ENCODE measurements around the gene SOS2. TPM values are rescaled to one million over a fixed set of nuclear protein-coding genes. Genes with fewer than 3 reads are reported as not detected.

Gene SOS2
- total RNA-seq, 2 experiments from 2014 or later = 16.5 to 25.2 TPM

DNA sequence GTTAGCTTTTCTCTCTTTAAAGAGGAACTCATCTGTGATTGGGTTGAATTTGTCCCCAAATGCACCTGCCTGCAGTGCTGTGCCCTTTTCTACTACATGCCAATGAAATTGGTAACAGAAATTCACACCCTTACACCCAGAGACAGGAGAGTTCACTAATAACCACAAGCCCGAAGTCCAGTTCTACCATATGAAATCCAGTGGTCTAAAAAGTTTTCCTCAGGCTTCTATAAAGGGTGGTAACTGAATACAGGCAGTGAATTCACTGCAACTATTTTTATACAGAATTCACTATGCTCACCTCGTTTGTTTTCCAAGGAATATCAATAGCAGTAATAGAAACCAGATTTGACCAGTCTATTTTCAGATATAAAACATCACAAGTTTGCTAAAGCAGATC is 31.5 kb upstream of the SOS2 start:
- no peak overlapping the region for H2AFZ ChIP-seq (ENCODE audit: low read length)
- H4K20me1 ChIP-seq (ENCODE audit: insufficient read depth, low read length) = no peaks in the 10 kb centered on the region
- no peak for DNase-seq (ENCODE audit: low spot score)
- no peak overlapping the region for H3K27ac ChIP-seq (ENCODE audit: low read depth, low read length, poor library complexity, severe bottlenecking)
- no TSS peak for BruUV-seq (replicated peaks)
- H3K36me3 ChIP-seq (ENCODE audit: insufficient read depth, low read length) = peaks cover 10% of the 10 kb centered on the region; the same call in 1 of the 2 replicates
- H3K79me2 ChIP-seq (ENCODE audit: insufficient read depth, low read depth, low read length) = no peaks in the 10 kb centered on the region
- H3K4me3 ChIP-seq (ENCODE audit: low read depth, low read length, poor library complexity, severe bottlenecking) = no peak overlapping the region
- intact Hi-C loops (cut with micrococcal nuclease; ENCODE audit: unreplicated experiment) = loop anchor here (5.0 kb wide), 1 partner anchor 131 kb away; no protein-coding TSS in a partner anchor
- TF ChIP-seq, protein P1, sequence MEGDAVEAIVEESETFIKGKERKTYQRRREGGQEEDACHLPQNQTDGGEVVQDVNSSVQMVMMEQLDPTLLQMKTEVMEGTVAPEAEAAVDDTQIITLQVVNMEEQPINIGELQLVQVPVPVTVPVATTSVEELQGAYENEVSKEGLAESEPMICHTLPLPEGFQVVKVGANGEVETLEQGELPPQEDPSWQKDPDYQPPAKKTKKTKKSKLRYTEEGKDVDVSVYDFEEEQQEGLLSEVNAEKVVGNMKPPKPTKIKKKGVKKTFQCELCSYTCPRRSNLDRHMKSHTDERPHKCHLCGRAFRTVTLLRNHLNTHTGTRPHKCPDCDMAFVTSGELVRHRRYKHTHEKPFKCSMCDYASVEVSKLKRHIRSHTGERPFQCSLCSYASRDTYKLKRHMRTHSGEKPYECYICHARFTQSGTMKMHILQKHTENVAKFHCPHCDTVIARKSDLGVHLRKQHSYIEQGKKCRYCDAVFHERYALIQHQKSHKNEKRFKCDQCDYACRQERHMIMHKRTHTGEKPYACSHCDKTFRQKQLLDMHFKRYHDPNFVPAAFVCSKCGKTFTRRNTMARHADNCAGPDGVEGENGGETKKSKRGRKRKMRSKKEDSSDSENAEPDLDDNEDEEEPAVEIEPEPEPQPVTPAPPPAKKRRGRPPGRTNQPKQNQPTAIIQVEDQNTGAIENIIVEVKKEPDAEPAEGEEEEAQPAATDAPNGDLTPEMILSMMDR (conservative IDR thresholded peaks at IDR 0.05; ENCODE audit: low read length) = no peak
- no peak for TF ChIP-seq EZH2phosphoT487 (IDR thresholded peaks at IDR 0.05; ENCODE audit: borderline replicate concordance, low read depth, low read length)
- CTCF ChIA-PET (ENCODE audit: unreplicated experiment) = no interaction called here
- no peaks in the 10 kb centered on the region for H3K4me1 ChIP-seq (ENCODE audit: insufficient read depth, low read length, poor library complexity, severe bottlenecking)
- POLR2A ChIA-PET = interaction anchor here (1.2 kb wide), 1 partner anchor 31 kb away, joined by 3 read pairs; no protein-coding TSS in a partner anchor
- no peaks in the 10 kb centered on the region for H3K9me2 ChIP-seq (ENCODE audit: insufficient read depth, low read length)
- H3K9me3 ChIP-seq (ENCODE audit: low read length) = no peaks in the 10 kb centered on the region
- H3K4me2 ChIP-seq (ENCODE audit: low read length) = no peak overlapping the region

DNA sequence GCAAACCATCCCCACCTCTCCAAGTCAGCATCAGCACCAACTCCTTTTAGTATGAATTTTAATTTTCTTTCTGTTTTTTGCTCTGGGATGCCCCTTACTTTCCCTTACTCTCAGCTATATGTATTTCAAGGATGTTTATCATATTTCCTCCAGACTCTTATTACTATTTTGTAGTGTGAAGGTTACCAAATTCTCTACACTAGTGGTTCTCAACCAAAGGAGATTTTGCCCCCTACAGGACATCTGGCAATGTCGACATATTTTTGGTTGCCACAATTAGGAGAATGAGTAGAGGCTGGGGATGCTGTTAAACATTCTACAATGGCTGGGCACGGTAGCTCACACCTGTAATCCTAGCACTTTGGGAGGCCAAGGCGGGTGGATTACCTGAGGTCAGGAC is 29.1 kb upstream of the SOS2 start:
- Histone ChIP-seq H3K9me3 (ENCODE audit: low read length) (no peaks in the 10 kb centered on the region), H3K9me2 (ENCODE audit: insufficient read depth, low read length) (no peaks in the 10 kb centered on the region), H3K4me1 (ENCODE audit: insufficient read depth, low read length, poor library complexity, severe bottlenecking) (no peaks in the 10 kb centered on the region), H2AFZ (ENCODE audit: low read length) (no peak overlapping the region), H3K79me2 (ENCODE audit: insufficient read depth, low read depth, low read length) (no peaks in the 10 kb centered on the region), H3K4me2 (ENCODE audit: low read length) (no peak overlapping the region), H3K36me3 (ENCODE audit: insufficient read depth, low read length) (peaks cover 10% of the 10 kb centered on the region; the same call in 1 of the 2 replicates), H3K27ac (ENCODE audit: low read depth, low read length, poor library complexity, severe bottlenecking) (no peak overlapping the region), H4K20me1 (ENCODE audit: insufficient read depth, low read length) (no peaks in the 10 kb centered on the region), H3K4me3 (ENCODE audit: low read depth, low read length, poor library complexity, severe bottlenecking) (no peak overlapping the region)
- ChIA-PET POLR2A (interaction anchor here (0.6 kb wide), 1 partner anchor 112 kb away, joined by 5 read pairs; no protein-coding TSS in a partner anchor), CTCF (ENCODE audit: unreplicated experiment) (no interaction called here)
- DNase-seq (ENCODE audit: low spot score) = peak; percentile 58
- no TSS peak for BruUV-seq (replicated peaks)
- intact Hi-C loops (cut with micrococcal nuclease; ENCODE audit: unreplicated experiment) = loop anchor here (5.0 kb wide), 1 partner anchor 128 kb away; no protein-coding TSS in a partner anchor
- TF ChIP-seq, protein P1 (conservative IDR thresholded peaks at IDR 0.05; ENCODE audit: low read length) = peak; percentile 77
- no peak for TF ChIP-seq EZH2phosphoT487 (IDR thresholded peaks at IDR 0.05; ENCODE audit: borderline replicate concordance, low read depth, low read length)

DNA sequence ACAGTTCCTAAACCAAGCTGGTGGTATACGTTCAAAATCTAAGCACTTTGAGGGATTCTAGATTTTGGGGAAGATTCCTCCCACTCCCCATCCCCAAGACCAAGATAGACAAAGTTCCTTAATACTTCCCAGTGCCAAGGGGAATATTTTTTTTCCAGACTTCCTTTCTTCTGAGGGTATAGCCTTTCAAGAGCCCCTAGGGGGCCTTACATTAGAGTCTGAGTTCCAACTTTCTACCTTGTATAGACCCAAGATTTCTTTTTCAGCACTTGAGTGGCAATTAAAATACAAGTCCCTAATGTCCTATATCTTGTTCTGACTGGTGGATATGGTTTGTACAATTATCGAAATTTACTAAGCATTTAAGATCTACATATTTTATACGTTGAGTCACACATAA is 28.7 kb upstream of the SOS2 start:
- H3K4me3 ChIP-seq (ENCODE audit: low read depth, low read length, poor library complexity, severe bottlenecking) = no peak overlapping the region
- H3K4me2 ChIP-seq (ENCODE audit: low read length) = no peak overlapping the region
- intact Hi-C loops (cut with micrococcal nuclease; ENCODE audit: unreplicated experiment) = loop anchor here (5.0 kb wide), 1 partner anchor 128 kb away; no protein-coding TSS in a partner anchor
- H3K9me2 ChIP-seq (ENCODE audit: insufficient read depth, low read length) = no peaks in the 10 kb centered on the region
- no peaks in the 10 kb centered on the region for H3K79me2 ChIP-seq (ENCODE audit: insufficient read depth, low read depth, low read length)
- H3K27ac ChIP-seq (ENCODE audit: low read depth, low read length, poor library complexity, severe bottlenecking) = no peak overlapping the region
- H3K9me3 ChIP-seq (ENCODE audit: low read length) = no peaks in the 10 kb centered on the region
- no peaks in the 10 kb centered on the region for H3K4me1 ChIP-seq (ENCODE audit: insufficient read depth, low read length, poor library complexity, severe bottlenecking)
- TF ChIP-seq, protein P1 (conservative IDR thresholded peaks at IDR 0.05; ENCODE audit: low read length) = no peak
- TF ChIP-seq EZH2phosphoT487 (IDR thresholded peaks at IDR 0.05; ENCODE audit: borderline replicate concordance, low read depth, low read length) = no peak
- no TSS peak for BruUV-seq (replicated peaks)
- no peak for DNase-seq (ENCODE audit: low spot score)
- ChIA-PET POLR2A (interaction anchor here (0.6 kb wide), 1 partner anchor 112 kb away, joined by 5 read pairs; no protein-coding TSS in a partner anchor), CTCF (ENCODE audit: unreplicated experiment) (no interaction called here)
- H2AFZ ChIP-seq (ENCODE audit: low read length) = no peak overlapping the region
- no peaks in the 10 kb centered on the region for H4K20me1 ChIP-seq (ENCODE audit: insufficient read depth, low read length)
- peaks cover 9% of the 10 kb centered on the region; the same call in 1 of the 2 replicates for H3K36me3 ChIP-seq (ENCODE audit: insufficient read depth, low read length)

Data from OCI-LY7 (cell line).